Measurements from ENCODE around the gene KAT5. TPM values are rescaled to one million over a fixed set of nuclear protein-coding genes. Genes with fewer than 3 reads are reported as not detected.
"Not testable (repeated sequence)": the region's sequence is repeated elsewhere in the genome, so short reads cannot be mapped to it uniquely, and the experiment has no call there.

Gene KAT5
- total RNA-seq, 4 donors from 2014 or later: 51.6 to 203 (median 74.1) TPM

- no peaks in the 10 kb centered on the region for H3K4me1 ChIP-seq
- no peak overlapping the region for H3K4me3 ChIP-seq
- 77% methylated on average over 8 of the region's 8 CpGs; no CpG with 5 or more reads in 1 of the 2 donors for WGBS, 2 donors (ENCODE audit: low coverage in 1 of 2)
- no peaks in the 10 kb centered on the region for H3K36me3 ChIP-seq
- in situ Hi-C loops (cut with MboI; ENCODE audit: low pct_ligation_motif_present in 1 of 4, low pct_unique_long_range_greater_than_20kb in 1 of 4, low sequenced_read_pairs in 3 of 4) (loop anchor here in 1 of 4 donors (25.0 kb wide), 1 partner anchor 301 kb away; no protein-coding TSS in a partner anchor), intact Hi-C loops (cut with DNase I; ENCODE audit: low total_unique reads) (no loop called here)
- no peak for TF ChIP-seq POLR2AphosphoS5 (IDR thresholded peaks at IDR 0.05)
- TF ChIP-seq CTCF (IDR thresholded peaks at IDR 0.05): no peak
- TF ChIP-seq POLR2A (IDR thresholded peaks at IDR 0.05): no peak
- TF ChIP-seq EP300 (IDR thresholded peaks at IDR 0.05; ENCODE audit: low read depth): no peak
- peak overlapping the region in 3 of 4 donors; percentile 24 to 42 (median 29) for H3K27ac ChIP-seq
- H3K27me3 ChIP-seq: no peaks in the 10 kb centered on the region
- DNase-seq: no peak
- H3K9me3 ChIP-seq: no peaks in the 10 kb centered on the region
Measured at GRCh38 chr11:65685981-65686380, 26.1 kb upstream of the KAT5 start.

- WGBS, 2 donors (ENCODE audit: low coverage in 1 of 2): 83 to 87% methylated on average over 7 to 8 of the region's 8 CpGs
- DNase-seq; H3K27ac ChIP-seq; H3K27me3 ChIP-seq; intact Hi-C loops (cut with DNase I; ENCODE audit: low total_unique reads); H3K36me3 ChIP-seq; H3K9me3 ChIP-seq; H3K4me3 ChIP-seq: not testable (repeated sequence)
- peaks cover 0 to 16% (median 7%) of the 10 kb centered on the region in 4 donors for H3K4me1 ChIP-seq
- in situ Hi-C loops (cut with MboI; ENCODE audit: low pct_ligation_motif_present in 1 of 4, low pct_unique_long_range_greater_than_20kb in 1 of 4, low sequenced_read_pairs in 3 of 4): loop anchor here in 1 of 4 donors (25.0 kb wide), 1 partner anchor 295 kb away; no protein-coding TSS in a partner anchor
Measured at GRCh38 chr11:65691847-65692246, 20.2 kb upstream of the KAT5 start.

- Histone ChIP-seq H3K27ac (no peak overlapping the region), H3K27me3 (no peaks in the 10 kb centered on the region), H3K4me3 (no peak overlapping the region), H3K4me1 (peaks cover 0 to 16% (median 7%) of the 10 kb centered on the region in 4 donors), H3K9me3 (no peaks in the 10 kb centered on the region), H3K36me3 (no peaks in the 10 kb centered on the region)
- no peak for TF ChIP-seq POLR2A (IDR thresholded peaks at IDR 0.05)
- TF ChIP-seq EP300 (IDR thresholded peaks at IDR 0.05; ENCODE audit: low read depth): no peak
- no peak for TF ChIP-seq CTCF (IDR thresholded peaks at IDR 0.05)
- TF ChIP-seq POLR2AphosphoS5 (IDR thresholded peaks at IDR 0.05): peak in 1 of 3 donors; percentile 45
- intact Hi-C loops (cut with DNase I; ENCODE audit: low total_unique reads): no loop called here
- in situ Hi-C loops (cut with MboI; ENCODE audit: low pct_ligation_motif_present in 1 of 4, low pct_unique_long_range_greater_than_20kb in 1 of 4, low sequenced_read_pairs in 3 of 4): loop anchor here in 1 of 4 donors (25.0 kb wide), 1 partner anchor 295 kb away; no protein-coding TSS in a partner anchor
- 48 to 76% methylated on average over 6 to 11 of the region's 11 CpGs for WGBS, 2 donors (ENCODE audit: low coverage in 1 of 2)
- peak; percentile 75 for DNase-seq
Measured at GRCh38 chr11:65692367-65692766, 19.7 kb upstream of the KAT5 start.

GRCh38 chr11:65695459-65696241 is 16.4 kb upstream of the KAT5 start:
- Histone ChIP-seq H3K27me3 (no peaks in the 10 kb centered on the region), H3K36me3 (no peaks in the 10 kb centered on the region), H3K4me3 (no peak overlapping the region), H3K9me3 (no peaks in the 10 kb centered on the region), H3K4me1 (peaks cover 0 to 16% (median 7%) of the 10 kb centered on the region in 4 donors), H3K27ac (peak overlapping the region in 3 of 4 donors; percentile 9 to 64 (median 33))
- TF ChIP-seq POLR2AphosphoS5 (IDR thresholded peaks at IDR 0.05) (peak in 2 of 3 donors; percentile 17 to 31), EP300 (IDR thresholded peaks at IDR 0.05; ENCODE audit: low read depth) (no peak), CTCF (IDR thresholded peaks at IDR 0.05) (no peak)
- 51 to 53% methylated on average over 7 to 12 of the region's 12 CpGs for WGBS, 2 donors (ENCODE audit: low coverage in 1 of 2)
- in situ Hi-C loops (cut with MboI; ENCODE audit: low pct_ligation_motif_present in 1 of 4, low pct_unique_long_range_greater_than_20kb in 1 of 4, low sequenced_read_pairs in 3 of 4) (loop anchor here in 1 of 4 donors (25.0 kb wide), 1 partner anchor 292 kb away; no protein-coding TSS in a partner anchor), intact Hi-C loops (cut with DNase I; ENCODE audit: low total_unique reads) (no loop called here)
- peak; percentile 82 for DNase-seq

Measured in transverse colon (tissue), 4 donors.